Body of pancreas (tissue), 4 donors: ENCODE data around the gene SERPINB6.

ENCODE experiments used
- POLR2A ChIP-seq, 3 donors: fragments of 450-650 bp; IDR thresholded peaks; one replicate each; pipeline ENCODE4 v1.6.1; 2016; ENCODE audit warnings: antibody characterized with exemption in 3 of 3, mild to moderate bottlenecking in 2 of 3
- TF ChIP-seq, protein P1 (sequence below), 7 experiments: fragments of 450-650 bp in 4 of 7; fragments of 200-600 bp in 3 of 7; sonication (generic) in 3 of 7; IDR thresholded peaks; one replicate each; pipeline ENCODE4 v1.5.1; 2016 to 2019; ENCODE audit warnings: antibody characterized with exemption in 7 of 7

DNA sequence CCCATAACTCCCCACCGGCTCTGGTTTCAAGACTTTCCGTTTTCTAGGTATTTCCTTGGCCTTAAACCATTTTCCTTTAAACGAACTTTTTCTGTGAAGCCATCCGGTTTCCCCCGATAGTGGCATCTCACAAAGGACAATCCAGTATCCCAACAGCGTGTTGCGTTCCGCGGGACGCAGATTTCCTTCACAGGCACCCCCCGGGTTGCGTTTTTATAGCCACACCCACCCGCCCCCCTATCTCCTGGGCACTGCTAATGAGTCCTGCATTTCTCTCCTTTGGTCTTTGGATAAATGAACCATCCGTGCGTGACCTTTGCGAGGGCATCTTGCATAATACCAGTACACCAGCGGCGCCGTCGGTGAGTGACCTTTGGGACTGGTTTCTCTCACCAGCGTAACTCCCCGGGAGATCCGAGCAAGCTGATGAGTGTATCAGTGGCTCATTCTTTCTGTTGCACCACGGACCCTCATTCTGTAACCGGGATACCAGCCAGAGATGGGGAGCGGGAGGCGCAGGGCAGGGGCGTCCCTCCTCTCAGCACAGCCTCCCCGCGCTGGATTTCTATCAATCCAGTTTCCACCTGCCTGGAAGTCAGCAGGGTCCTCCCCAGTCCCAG, 27.7 kb upstream of the SERPINB6 start:
- TF ChIP-seq, protein P1, sequence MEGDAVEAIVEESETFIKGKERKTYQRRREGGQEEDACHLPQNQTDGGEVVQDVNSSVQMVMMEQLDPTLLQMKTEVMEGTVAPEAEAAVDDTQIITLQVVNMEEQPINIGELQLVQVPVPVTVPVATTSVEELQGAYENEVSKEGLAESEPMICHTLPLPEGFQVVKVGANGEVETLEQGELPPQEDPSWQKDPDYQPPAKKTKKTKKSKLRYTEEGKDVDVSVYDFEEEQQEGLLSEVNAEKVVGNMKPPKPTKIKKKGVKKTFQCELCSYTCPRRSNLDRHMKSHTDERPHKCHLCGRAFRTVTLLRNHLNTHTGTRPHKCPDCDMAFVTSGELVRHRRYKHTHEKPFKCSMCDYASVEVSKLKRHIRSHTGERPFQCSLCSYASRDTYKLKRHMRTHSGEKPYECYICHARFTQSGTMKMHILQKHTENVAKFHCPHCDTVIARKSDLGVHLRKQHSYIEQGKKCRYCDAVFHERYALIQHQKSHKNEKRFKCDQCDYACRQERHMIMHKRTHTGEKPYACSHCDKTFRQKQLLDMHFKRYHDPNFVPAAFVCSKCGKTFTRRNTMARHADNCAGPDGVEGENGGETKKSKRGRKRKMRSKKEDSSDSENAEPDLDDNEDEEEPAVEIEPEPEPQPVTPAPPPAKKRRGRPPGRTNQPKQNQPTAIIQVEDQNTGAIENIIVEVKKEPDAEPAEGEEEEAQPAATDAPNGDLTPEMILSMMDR (IDR thresholded peaks at IDR 0.05): no peak
- TF ChIP-seq POLR2A (IDR thresholded peaks at IDR 0.05): no peak
